H1 (cell line): ENCODE results near the gene EIF2S2. TPM values are rescaled to one million over a fixed set of nuclear protein-coding genes. Genes with fewer than 3 reads are reported as not detected.

ENCODE experiments used
- ZNF274 ChIP-seq: IDR thresholded peaks from 2 replicates; pipeline ENCODE4 v1.7.0; 2012; ENCODE audit warnings: low read length, borderline replicate concordance; ENCODE audit errors: extremely low read depth
- polyA plus RNA-seq, 7 experiments: library from polyadenylated mRNA; depleted of rRNA in 3 of 7; stranded (reverse) in 5 of 7; unstranded in 2 of 7; fragments of >200 nt in 5 of 7; fragments of 200-250 nt in 2 of 7; gene quantifications; 1 replicate in 5 of 7; 2 replicates in 1 of 7; 4 replicates in 1 of 7; pipeline versions ENCODE4 v1.2.1 to v1.2.3, GENCODE V29; 2011 to 2013; ENCODE audit warnings: missing spikeins in 2 of 7, mixed read lengths in 2 of 7
- total RNA-seq: library from RNA; stranded (reverse); fragmentation: NEBNext Ultra II Directional; extraction: Animal tissue kit (Norgen Biotek cat#: 25700); gene quantifications from 2 replicates; pipeline ENCODE4 v1.2.1, GENCODE V29; 2021

Gene EIF2S2
- total and polyA plus RNA-seq, 2 of the 8 experiments (the other 6 are each of a cell fraction or from before 2014, with no cell fraction given) = 59.5 to 142 TPM

DNA sequence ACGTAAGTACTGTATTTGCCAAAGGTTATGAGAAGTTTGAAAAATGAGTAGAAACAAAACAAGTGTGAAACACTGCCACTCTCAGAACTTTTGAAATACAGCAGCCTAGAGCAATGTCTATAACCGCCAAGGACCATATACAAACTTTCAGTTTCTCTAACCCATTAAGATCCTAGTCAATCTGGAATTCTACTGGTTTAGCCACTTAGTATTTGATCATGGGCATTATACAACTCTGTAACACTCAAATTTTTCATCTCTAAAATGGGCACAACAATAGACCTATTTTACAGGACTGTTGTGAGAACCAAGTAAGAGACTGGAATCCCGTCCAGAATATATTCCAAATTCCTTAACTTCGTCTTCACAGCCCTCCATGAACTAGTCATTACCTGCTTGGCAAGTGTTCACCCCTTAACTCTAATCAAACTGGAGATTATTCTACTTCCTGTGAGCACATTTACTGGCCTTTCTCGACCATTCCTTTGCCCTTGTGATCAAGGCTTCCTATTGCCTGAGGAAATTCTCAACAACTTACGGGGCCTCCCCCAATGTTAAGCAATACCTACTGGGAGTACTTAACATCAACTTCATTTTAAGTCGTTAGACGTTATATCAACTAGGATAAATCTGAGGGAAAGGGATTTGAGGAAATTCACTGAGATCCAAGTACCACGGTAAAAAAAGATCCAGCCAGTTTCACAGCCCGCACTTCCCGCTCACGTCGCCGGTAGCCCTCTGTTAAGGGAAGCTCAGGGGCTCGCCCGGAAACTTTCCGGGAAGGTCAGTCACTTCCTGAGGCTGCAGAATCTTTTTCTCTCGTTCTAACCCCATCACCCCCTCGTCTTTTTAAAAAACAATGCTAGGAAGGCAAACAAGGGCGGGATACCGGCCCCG lies 1.1 kb downstream of the EIF2S2 start (continued):
- TF ChIP-seq ZNF274 = no peak
